Measurements from ENCODE around the gene ZNF396. TPM values are rescaled to one million over a fixed set of nuclear protein-coding genes. Genes with fewer than 3 reads are reported as not detected.
A peak's percentile ranks its signal among the peaks of the same experiment; 100 is the strongest.

The ZNF396 gene
- polyA plus RNA-seq (2011; rRNA removed) (0.78 and 1.1 TPM in 2 replicates), polyA minus RNA-seq (2011; rRNA and poly(A)+ RNA removed) (0.78 and 0.83 TPM in 2 replicates)

GRCh38 chr18:35376742-35377695, at the start of gene ZNF396:
Gene ZNF396 (minus strand): TSS chr18:35377337. CDS start chr18:35374292, 3,045 bp downstream.
- H3K27me3 ChIP-seq (ENCODE audit: control insufficient read depth, insufficient read depth, low read length): peaks cover 5% of the 10 kb centered on the region
- no peaks in the 10 kb centered on the region; the same call in 1 of the 2 replicates for H3K9me3 ChIP-seq (ENCODE audit: control insufficient read depth, insufficient read depth, low read length)
- H3K4me3 ChIP-seq (ENCODE audit: low read depth, low read length): peak within 1 kb of the TSS; percentile 73
- TF ChIP-seq, protein P1, sequence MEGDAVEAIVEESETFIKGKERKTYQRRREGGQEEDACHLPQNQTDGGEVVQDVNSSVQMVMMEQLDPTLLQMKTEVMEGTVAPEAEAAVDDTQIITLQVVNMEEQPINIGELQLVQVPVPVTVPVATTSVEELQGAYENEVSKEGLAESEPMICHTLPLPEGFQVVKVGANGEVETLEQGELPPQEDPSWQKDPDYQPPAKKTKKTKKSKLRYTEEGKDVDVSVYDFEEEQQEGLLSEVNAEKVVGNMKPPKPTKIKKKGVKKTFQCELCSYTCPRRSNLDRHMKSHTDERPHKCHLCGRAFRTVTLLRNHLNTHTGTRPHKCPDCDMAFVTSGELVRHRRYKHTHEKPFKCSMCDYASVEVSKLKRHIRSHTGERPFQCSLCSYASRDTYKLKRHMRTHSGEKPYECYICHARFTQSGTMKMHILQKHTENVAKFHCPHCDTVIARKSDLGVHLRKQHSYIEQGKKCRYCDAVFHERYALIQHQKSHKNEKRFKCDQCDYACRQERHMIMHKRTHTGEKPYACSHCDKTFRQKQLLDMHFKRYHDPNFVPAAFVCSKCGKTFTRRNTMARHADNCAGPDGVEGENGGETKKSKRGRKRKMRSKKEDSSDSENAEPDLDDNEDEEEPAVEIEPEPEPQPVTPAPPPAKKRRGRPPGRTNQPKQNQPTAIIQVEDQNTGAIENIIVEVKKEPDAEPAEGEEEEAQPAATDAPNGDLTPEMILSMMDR (IDR thresholded peaks at IDR 0.05; ENCODE audit: low read depth, low read length): no peak
- no peak for DNase-seq (ENCODE audit: low read depth, low spot score)
- ChIA-PET POLR2A (no interaction called here), CTCF (interaction anchor here (1.0 kb wide), 1 partner anchor 9 kb away, joined by 3 read pairs; no protein-coding TSS in a partner anchor)
- H3K27ac ChIP-seq (ENCODE audit: low read depth, low read length): no peak within 1 kb of the TSS

DNA sequence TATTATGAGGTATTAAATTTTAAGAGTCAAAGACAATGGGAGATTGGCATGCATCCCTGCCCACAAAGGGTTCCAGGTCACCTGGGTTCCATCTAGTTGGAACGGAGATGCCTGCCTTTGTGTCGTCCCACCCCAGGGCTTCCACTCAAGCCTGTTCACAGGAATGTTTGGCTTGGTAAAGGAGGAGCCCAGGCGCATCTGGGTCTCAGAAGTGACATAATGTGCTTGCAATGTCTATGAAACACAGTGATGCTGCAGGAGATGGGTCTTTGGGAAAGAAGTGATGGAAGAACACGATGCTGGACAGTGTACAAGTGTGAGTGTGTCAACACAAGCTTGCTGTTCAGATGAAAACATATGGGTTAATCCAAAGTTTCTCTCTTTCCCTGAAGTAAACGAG, 49.6 kb upstream of the ZNF396 start:
- DNase-seq (ENCODE audit: low read depth, low spot score): no peak
- TF ChIP-seq, protein P1 (IDR thresholded peaks at IDR 0.05; ENCODE audit: low read depth, low read length): no peak
- POLR2A ChIA-PET: no interaction called here
- CTCF ChIA-PET: interaction anchor here (0.7 to 1.3 kb wide), 3 partner anchors 19 to 40 kb away, joined by 3 to 5 read pairs (median 3); no protein-coding TSS in a partner anchor
- no peak overlapping the region for H3K27ac ChIP-seq (ENCODE audit: low read depth, low read length)
- H3K27me3 ChIP-seq (ENCODE audit: control insufficient read depth, insufficient read depth, low read length): peaks cover 4% of the 10 kb centered on the region
- no peak overlapping the region for H3K4me3 ChIP-seq (ENCODE audit: low read depth, low read length)
- H3K9me3 ChIP-seq (ENCODE audit: control insufficient read depth, insufficient read depth, low read length): no peaks in the 10 kb centered on the region

GRCh38 chr18:35424356-35424755, 47.2 kb upstream of the ZNF396 start:
- ChIA-PET POLR2A (interaction anchor here (0.6 kb wide), 1 partner anchor 557 kb away, joined by 4 read pairs; no protein-coding TSS in a partner anchor), CTCF (no interaction called here)
- H3K4me3 ChIP-seq (ENCODE audit: low read depth, low read length): no peak overlapping the region
- TF ChIP-seq, protein P1 (IDR thresholded peaks at IDR 0.05; ENCODE audit: low read depth, low read length): no peak
- H3K9me3 ChIP-seq (ENCODE audit: control insufficient read depth, insufficient read depth, low read length): no peaks in the 10 kb centered on the region
- no peak overlapping the region for H3K27ac ChIP-seq (ENCODE audit: low read depth, low read length)
- peaks cover 5% of the 10 kb centered on the region for H3K27me3 ChIP-seq (ENCODE audit: control insufficient read depth, insufficient read depth, low read length)
- DNase-seq (ENCODE audit: low read depth, low spot score): no peak

DNA sequence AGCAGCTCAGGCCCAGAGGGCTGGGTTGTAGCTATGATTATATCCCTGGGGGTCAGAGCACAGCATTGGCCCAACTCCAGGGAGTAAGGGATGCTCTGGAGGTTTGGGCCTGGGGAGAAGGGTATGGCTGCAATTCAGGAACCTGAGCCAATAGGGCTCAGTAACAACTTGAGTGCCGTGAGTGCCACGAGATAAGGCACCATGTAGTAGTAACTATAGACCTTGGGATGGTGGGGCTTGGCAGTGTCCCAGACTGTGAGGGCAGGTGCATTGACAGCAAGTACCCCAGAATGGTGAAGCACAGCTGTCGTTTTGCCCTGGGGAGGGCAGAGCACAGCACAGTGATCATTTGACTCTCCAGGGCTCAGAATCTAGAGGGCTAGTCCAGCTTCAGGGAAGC, 45.1 kb upstream of the ZNF396 start:
- ChIA-PET CTCF (interaction anchor here (1.3 kb wide), 1 partner anchor 8 kb away, joined by 3 read pairs; no protein-coding TSS in a partner anchor), POLR2A (no interaction called here)
- no peak for DNase-seq (ENCODE audit: low read depth, low spot score)
- TF ChIP-seq, protein P1 (IDR thresholded peaks at IDR 0.05; ENCODE audit: low read depth, low read length): no peak
- H3K27ac ChIP-seq (ENCODE audit: low read depth, low read length): no peak overlapping the region
- no peaks in the 10 kb centered on the region for H3K9me3 ChIP-seq (ENCODE audit: control insufficient read depth, insufficient read depth, low read length)
- H3K27me3 ChIP-seq (ENCODE audit: control insufficient read depth, insufficient read depth, low read length): peaks cover 5% of the 10 kb centered on the region
- H3K4me3 ChIP-seq (ENCODE audit: low read depth, low read length): no peak overlapping the region

DNA sequence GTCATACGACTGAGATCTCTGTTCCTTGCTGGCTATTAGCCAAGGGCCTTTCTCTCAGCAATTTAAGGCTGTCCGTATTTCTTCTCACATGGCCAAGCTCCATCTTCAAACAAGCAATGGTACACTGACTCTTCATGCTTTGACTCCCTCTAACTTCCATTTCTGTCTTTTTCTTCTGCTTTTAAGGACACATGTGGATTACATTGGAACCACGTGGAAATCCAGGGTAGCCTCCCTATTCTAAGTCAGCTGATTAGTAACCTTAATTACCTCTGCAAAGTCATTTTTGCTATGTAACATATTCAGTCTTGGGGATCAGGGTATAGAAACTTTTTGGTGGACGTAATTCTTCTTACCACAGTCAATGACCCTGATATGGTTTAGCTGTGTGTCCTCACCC, 41.5 kb upstream of the ZNF396 start:
- Histone ChIP-seq H3K27ac (ENCODE audit: low read depth, low read length) (no peak overlapping the region), H3K9me3 (ENCODE audit: control insufficient read depth, insufficient read depth, low read length) (no peaks in the 10 kb centered on the region), H3K27me3 (ENCODE audit: control insufficient read depth, insufficient read depth, low read length) (peaks cover 5% of the 10 kb centered on the region), H3K4me3 (ENCODE audit: low read depth, low read length) (no peak overlapping the region)
- ChIA-PET POLR2A (no interaction called here), CTCF (no interaction called here)
- no peak for DNase-seq (ENCODE audit: low read depth, low spot score)
- TF ChIP-seq, protein P1 (IDR thresholded peaks at IDR 0.05; ENCODE audit: low read depth, low read length): no peak
